ENCODE results near the gene SLIT1. TPM values are rescaled to one million over a fixed set of nuclear protein-coding genes. Genes with fewer than 3 reads are reported as not detected.

Gene SLIT1
- total and polyA plus RNA-seq, 2 of the 8 experiments (the other 6 are each of a cell fraction or from before 2014, with no cell fraction given), result 0.70 to 0.88 TPM

- no peak overlapping the region for H3K27ac ChIP-seq (ENCODE audit: low read depth, low read length)
- no peak overlapping the region for H4K8ac ChIP-seq (ENCODE audit: extremely low read depth, insufficient read depth, low read length)
- H3K9ac ChIP-seq (replicated peaks in 1 of 4; ENCODE audit: extremely low read depth in 1 of 4, low read depth in 3 of 4, low read length in 3 of 4), result no peak overlapping the region
- no peaks in the 10 kb centered on the region for H4K20me1 ChIP-seq (replicated peaks in 1 of 2; ENCODE audit: control insufficient read depth in 1 of 2, insufficient read depth in 2 of 2, low read length in 2 of 2)
- TF ChIP-seq TAF7 (optimal IDR thresholded peaks at IDR 0.05; ENCODE audit: borderline replicate concordance, low read depth, low read length) (no peak), CTCF (IDR thresholded peaks at IDR 0.05; ENCODE audit: control extremely low read depth in 1 of 3, insufficient read depth in 1 of 3, low read depth in 1 of 3, low read length in 3 of 3) (no peak), CHD1 (IDR thresholded peaks at IDR 0.05; ENCODE audit: low read depth, low read length) (no peak), RNF2 (IDR thresholded peaks at IDR 0.05; ENCODE audit: borderline replicate concordance, low read depth, low read length, missing control alignments, poor library complexity, severe bottlenecking) (no peak), TCF12 (IDR thresholded peaks at IDR 0.05; ENCODE audit: low read depth, low read length) (no peak), KDM5A (IDR thresholded peaks at IDR 0.05; ENCODE audit: low read length) (no peak)
- H3K23me2 ChIP-seq (ENCODE audit: low read depth, low read length), result no peaks in the 10 kb centered on the region
- no peaks in the 10 kb centered on the region for H3K9me3 ChIP-seq (ENCODE audit: insufficient read depth in 2 of 2, low read depth in 1 of 2, low read length in 1 of 2)
- H2BK120ac ChIP-seq (replicated peaks; ENCODE audit: low read depth, low read length), result no peak overlapping the region
- no peak overlapping the region for H3K23ac ChIP-seq (ENCODE audit: insufficient read length)
- ChIA-PET POLR2A (ENCODE audit: partially characterized antibody) (no interaction called here), CTCF (ENCODE audit: partially characterized antibody) (interaction anchor here (0.8 to 43.6 kb wide), 16 partner anchors 9 to 70 kb away, joined by 3 to 759 read pairs (median 9); no protein-coding TSS in a partner anchor)
- H3K27me3 ChIP-seq (replicated peaks in 1 of 4; ENCODE audit: control insufficient read depth in 3 of 4, extremely low read depth in 1 of 4, insufficient read depth in 3 of 4, low read length in 3 of 4), result peaks cover 0 to 5% (median 2%) of the 10 kb centered on the region in 4 experiments; a peak in 3 of 7 replicates
- no peak overlapping the region for H3K14ac ChIP-seq (ENCODE audit: insufficient read length)
- H3K79me2 ChIP-seq (ENCODE audit: control insufficient read depth in 1 of 2, insufficient read depth in 2 of 2, low read length in 2 of 2), result no peaks in the 10 kb centered on the region
- WGBS, 2 experiments (ENCODE audit: extremely low coverage in 1 of 2, insufficient coverage in 1 of 2, insufficient read length in 1 of 2, insufficient replicate concordance in 2 of 2, low coverage in 1 of 2, low lambda C conversion rate in 2 of 2, missing lambda C conversion rate in 1 of 2), result 88% methylated on average over 7 of the region's 7 CpGs; no CpG with 5 or more reads in 1 of the 2 experiments
- H2BK5ac ChIP-seq (ENCODE audit: low read depth, low read length), result no peak overlapping the region
- H3K4me1 ChIP-seq (replicated peaks in 1 of 4; ENCODE audit: control insufficient read depth in 3 of 4, insufficient read depth in 4 of 4, low read length in 3 of 4), result peaks cover 6 to 18% (median 14%) of the 10 kb centered on the region in 4 experiments
- no peak overlapping the region for H3K4me2 ChIP-seq (ENCODE audit: insufficient read depth in 1 of 2, low read depth in 2 of 2, low read length in 2 of 2)
- H4K5ac ChIP-seq (ENCODE audit: insufficient read length, low read depth, low read length), result no peak overlapping the region
- H3K79me1 ChIP-seq (ENCODE audit: low read depth, low read length), result no peaks in the 10 kb centered on the region
- H2BK12ac ChIP-seq (ENCODE audit: low read depth, low read length), result no peak overlapping the region
- no peak overlapping the region for H3K4ac ChIP-seq (replicated peaks; ENCODE audit: insufficient read length, low read depth, low read length)
- H3K36me3 ChIP-seq (ENCODE audit: control insufficient read depth in 2 of 4, insufficient read depth in 4 of 4, low read length in 3 of 4), result no peaks in the 10 kb centered on the region
- no peak overlapping the region for H3K56ac ChIP-seq (replicated peaks; ENCODE audit: insufficient read length, low read depth, low read length)
- FAIRE-seq (no peak), DNase-seq (ENCODE audit: low read depth in 1 of 2, low spot score in 2 of 2) (no peak)
- no peak overlapping the region for H2BK20ac ChIP-seq (ENCODE audit: low read length)
- H3K18ac ChIP-seq (ENCODE audit: extremely low read depth, low read length), result no peak overlapping the region
- no peak overlapping the region for H2BK15ac ChIP-seq (ENCODE audit: low read length)
- no peak overlapping the region for H2AFZ ChIP-seq (ENCODE audit: low read length)
- H3K4me3 ChIP-seq (ENCODE audit: extremely low read depth in 1 of 4, insufficient read depth in 2 of 4, low read depth in 3 of 4, low read length in 4 of 4), result no peak overlapping the region
- H2AK5ac ChIP-seq (ENCODE audit: low read depth, low read length), result no peak overlapping the region
- no peak overlapping the region for H4K91ac ChIP-seq (replicated peaks; ENCODE audit: insufficient read length, low read length)
Measured at GRCh38 chr10:97138846-97139245, 46.9 kb downstream of the SLIT1 start.

Measured in H1 (cell line).